Motor neuron (in vitro differentiated cells): ENCODE results near the gene TUBD1. TPM values are rescaled to one million over a fixed set of nuclear protein-coding genes. Genes with fewer than 3 reads are reported as not detected.
A peak's percentile ranks its signal among the peaks of the same experiment; 100 is the strongest.
"Not testable (repeated sequence)": the region's sequence is repeated elsewhere in the genome, so short reads cannot be mapped to it uniquely, and the experiment has no call there.

Experiments used
- ATAC-seq, 8 experiments: fragments of 200-7000 bp; cut with Tn5 transposase; replicated peaks in 6 of 8; 2 replicates each; pipeline ENCODE4 v1.8.0; 2021; ENCODE audit warnings: mild to moderate bottlenecking in 8 of 8, moderate library complexity in 8 of 8
- H3K27ac ChIP-seq, 2 donors: fragments of 250-450 bp; sonication (Bioruptor Pico); 2 replicates each; pipeline ENCODE4 v1.9.0; 2021; ENCODE audit warnings: antibody characterized with exemption in 2 of 2, mild to moderate bottlenecking in 2 of 2, moderate library complexity in 1 of 2
- H3K4me1 ChIP-seq, 2 donors: fragments of 250-450 bp; sonication (Bioruptor Pico); replicated peaks in 1 of 2; 2 replicates each; pipeline ENCODE4 v1.6.1; 2021; ENCODE audit warnings: antibody characterized with exemption in 2 of 2, mild to moderate bottlenecking in 2 of 2, moderate library complexity in 1 of 2
- H3K4me3 ChIP-seq, 5 donors: fragments of 250-450 bp; sonication (Bioruptor Pico); 2 replicates each; pipeline ENCODE4 v1.9.0; 2021; ENCODE audit warnings: antibody characterized with exemption in 5 of 5, mild to moderate bottlenecking in 5 of 5, moderate library complexity in 4 of 5
- WGBS, 10 experiments: fragments of 450-650 bp; shearing (Covaris generic); methylation state at CpG; one replicate each; pipeline ENCODE4 v1.0.0; 2022; 5-methylcytosine and 5-hydroxymethylcytosine counted together
- in situ Hi-C, 9 experiments: fragments of 400-800 bp; cut with MboI; loops; one replicate each; pipeline ENCODE4 v1.15.0; 2021; ENCODE audit warnings: low sequenced_read_pairs in 9 of 9, low pct_unique_long_range_greater_than_20kb in 2 of 9; ENCODE audit not compliant: unreplicated experiment in 9 of 9
- total RNA-seq, 8 experiments: library from RNA; unstranded; fragments of 300-600 nt; gene quantifications; 2 replicates each; pipeline versions ENCODE4 v1.2.3 to v1.2.4, GENCODE V29; 2022

The TUBD1 gene
- total RNA-seq, 8 experiments from 2014 or later, result 1.7 to 10.6 (median 5.7) TPM

- WGBS, 10 experiments, result 60 to 100% (median 84%) methylated on average over 1 to 5 of the region's 5 CpGs; no CpG with 5 or more reads in 2 of the 10 experiments
- Histone ChIP-seq H3K27ac (no peak overlapping the region), H3K4me3 (no peak overlapping the region), H3K4me1 (peaks cover 5 to 9% of the 10 kb centered on the region in 2 donors)
- in situ Hi-C loops, result no loop called here
- ATAC-seq, result peak in 2 of 8 experiments; percentile 85 to 96
Observed at GRCh38 chr17:59899099-59899498, 6.4 kb upstream of the TUBD1 start.

DNA sequence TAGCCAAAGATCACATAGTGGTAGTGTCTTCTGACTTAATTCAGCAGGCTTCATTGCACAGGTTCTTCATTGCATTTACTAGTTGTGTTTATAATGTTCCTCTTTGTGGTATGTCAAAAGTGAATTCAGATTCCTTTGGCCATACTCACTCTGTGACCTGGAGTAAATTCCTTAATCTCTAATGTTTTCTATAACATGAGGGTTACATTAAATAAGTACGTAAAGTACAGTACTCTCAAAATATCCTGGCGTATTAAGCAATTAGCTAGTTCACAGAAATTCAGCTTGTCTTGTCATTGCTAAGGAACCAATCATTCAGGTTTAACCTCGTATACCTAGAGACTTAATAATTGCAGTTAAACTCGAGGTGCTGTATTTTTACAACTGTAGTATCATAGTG lies 4.3 kb upstream of the TUBD1 start:
- WGBS, 10 experiments, result 69 to 100% (median 91%) methylated on average over 1 to 4 of the region's 4 CpGs; no CpG with 5 or more reads in 1 of the 10 experiments

DNA sequence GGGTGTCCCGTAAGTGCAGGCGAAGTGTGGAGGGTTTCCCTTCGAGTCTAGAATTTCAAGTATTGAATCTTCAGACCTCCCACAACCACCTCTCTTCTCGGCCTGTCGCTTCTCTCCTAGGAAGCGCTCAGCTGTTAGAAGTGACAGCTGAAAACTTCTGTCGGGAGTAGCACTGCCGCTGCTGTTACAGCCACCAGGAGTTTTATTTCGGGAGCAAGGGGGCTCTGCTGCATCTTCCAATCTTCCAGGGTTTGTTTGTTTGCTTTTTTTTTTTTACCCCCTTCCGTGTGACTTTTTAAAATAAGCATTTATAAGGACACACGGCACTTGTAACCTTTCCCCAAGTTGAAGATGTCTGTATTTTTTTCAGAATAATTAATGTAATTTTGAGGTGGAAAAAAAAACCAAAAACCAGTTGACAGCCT lies 945 bp upstream of the TUBD1 start:
- in situ Hi-C loops, result no loop called here
- Histone ChIP-seq H3K4me1 (peaks cover 7 to 8% of the 10 kb centered on the region in 2 donors), H3K27ac (peak overlapping the region; percentile 73 to 90), H3K4me3 (peak overlapping the region; percentile 56 to 78 (median 66))
- peak in 3 of 8 experiments; percentile 2 to 5 (median 5) for ATAC-seq
- 0 to 4% (median 0%) methylated on average over 2 to 8 of the region's 11 CpGs; no CpG with 5 or more reads in 1 of the 10 experiments for WGBS, 10 experiments

More for the DNA sequence above, 4.3 kb upstream of the TUBD1 start:
- no peak for ATAC-seq
- Histone ChIP-seq H3K4me1 (peaks cover 8 to 9% of the 10 kb centered on the region in 2 donors), H3K4me3 (no peak overlapping the region), H3K27ac (no peak overlapping the region)
- in situ Hi-C loops, result no loop called here

- Histone ChIP-seq H3K27ac (no peak overlapping the region), H3K4me3 (peak overlapping the region; percentile 56 to 78 (median 66)), H3K4me1 (peaks cover 7 to 8% of the 10 kb centered on the region in 2 donors)
- peak; percentile 47 to 72 (median 57) for ATAC-seq
- WGBS, 10 experiments, result 0 to 40% (median 13%) methylated on average over 4 to 19 of the region's 25 CpGs
- in situ Hi-C loops, result no loop called here
Observed at GRCh38 chr17:59892251-59892923, 356 bp downstream of the TUBD1 start.

GRCh38 chr17:59890720-59891119 lies 2.0 kb downstream of the TUBD1 start:
- no peak overlapping the region for H3K4me3 ChIP-seq
- 90 to 100% (median 100%) methylated on average over 1 to 2 of the region's 2 CpGs; no CpG with 5 or more reads in 3 of the 10 experiments for WGBS, 10 experiments
- no peak overlapping the region for H3K27ac ChIP-seq
- in situ Hi-C loops, result no loop called here
- peaks cover 7 to 8% of the 10 kb centered on the region in 2 donors for H3K4me1 ChIP-seq
- ATAC-seq, result no peak

DNA sequence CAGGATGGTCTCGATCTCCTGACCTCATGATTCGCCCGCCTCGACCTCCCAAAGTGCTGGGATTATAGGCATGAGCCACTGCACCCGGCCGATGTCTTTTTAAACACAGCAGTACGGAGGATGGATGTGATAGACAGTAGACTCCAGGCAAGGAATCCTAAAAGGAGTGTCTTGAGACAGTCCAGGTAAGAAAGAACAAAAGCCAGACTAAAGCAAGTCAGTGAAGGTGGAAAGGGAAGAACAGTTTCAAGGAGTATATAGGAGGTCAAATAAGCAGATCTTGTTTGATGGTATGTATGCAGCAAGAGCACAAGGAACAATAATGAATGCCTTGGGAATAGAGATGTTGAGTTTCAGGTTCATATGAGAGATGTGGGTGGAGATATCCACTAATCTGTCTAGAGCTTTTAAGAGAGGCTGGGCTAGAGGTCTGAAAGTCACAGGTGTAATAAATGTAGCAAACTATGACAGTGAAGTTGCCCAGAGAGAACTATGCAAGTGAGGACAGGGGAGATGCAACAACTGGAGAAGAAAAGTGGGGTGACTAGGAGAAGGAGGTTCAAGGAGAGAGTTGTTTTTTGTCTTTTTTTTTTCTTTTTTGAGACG lies 4.5 kb downstream of the TUBD1 start:
- no peaks in the 10 kb centered on the region for H3K4me1 ChIP-seq
- ATAC-seq, result no peak
- 80 to 100% (median 100%) methylated on average over 1 to 8 of the region's 8 CpGs; no CpG with 5 or more reads in 3 of the 10 experiments for WGBS, 10 experiments
- no peak overlapping the region for H3K4me3 ChIP-seq
- no peak overlapping the region for H3K27ac ChIP-seq
- in situ Hi-C loops, result no loop called here

DNA sequence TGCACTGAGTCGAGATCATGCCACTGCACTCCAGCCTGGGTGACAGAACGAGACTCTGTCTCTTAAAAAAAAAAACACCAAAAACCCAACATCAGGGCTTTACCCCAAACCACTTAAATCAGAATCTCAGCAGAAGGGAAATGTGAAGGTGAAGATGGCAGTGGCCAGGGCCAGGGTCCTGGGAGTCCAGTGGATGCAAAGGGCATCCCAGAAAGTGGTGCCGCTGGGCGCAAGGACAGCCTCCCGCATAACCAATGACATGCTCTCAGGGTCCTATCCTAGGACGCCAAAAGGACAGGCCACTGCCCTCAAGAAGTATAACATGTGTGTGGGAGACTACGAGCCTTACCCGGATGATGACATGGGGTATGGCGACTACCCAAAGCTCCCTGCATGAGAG lies 7.9 kb downstream of the TUBD1 start:
- H3K4me1 ChIP-seq, result no peaks in the 10 kb centered on the region

GRCh38 chr17:59878624-59879023 lies 14.1 kb downstream of the TUBD1 start:
- Histone ChIP-seq H3K27ac (no peak overlapping the region), H3K4me1 (peaks cover 3% of the 10 kb centered on the region in 2 donors), H3K4me3 (no peak overlapping the region)
- no peak for ATAC-seq
- in situ Hi-C loops, result no loop called here
- 93 to 100% (median 100%) methylated on average over 1 to 3 of the region's 3 CpGs; no CpG with 5 or more reads in 3 of the 10 experiments for WGBS, 10 experiments

More for the DNA sequence above, 7.9 kb downstream of the TUBD1 start:
- no peak overlapping the region for H3K4me3 ChIP-seq
- WGBS, 10 experiments, result 80 to 100% (median 95%) methylated on average over 1 to 8 of the region's 9 CpGs; no CpG with 5 or more reads in 4 of the 10 experiments
- no peak overlapping the region for H3K27ac ChIP-seq
- in situ Hi-C loops, result no loop called here
- no peak for ATAC-seq

GRCh38 chr17:59877965-59878364 lies 14.8 kb downstream of the TUBD1 start:
- Histone ChIP-seq H3K27ac (no peak overlapping the region), H3K4me3 (no peak overlapping the region), H3K4me1 (peaks cover 3% of the 10 kb centered on the region in 2 donors)
- no peak for ATAC-seq
- 86 to 100% (median 93%) methylated on average over 1 to 5 of the region's 5 CpGs for WGBS, 10 experiments
- in situ Hi-C loops, result no loop called here

GRCh38 chr17:59876107-59876506 lies 16.6 kb downstream of the TUBD1 start:
- WGBS, 10 experiments, result 83 to 100% (median 100%) methylated on average over 1 to 3 of the region's 3 CpGs; no CpG with 5 or more reads in 2 of the 10 experiments
- H3K4me3 ChIP-seq, result no peak overlapping the region
- no peak overlapping the region for H3K27ac ChIP-seq
- peaks cover 3% of the 10 kb centered on the region in 2 donors for H3K4me1 ChIP-seq
- in situ Hi-C loops, result no loop called here
- no peak for ATAC-seq

DNA sequence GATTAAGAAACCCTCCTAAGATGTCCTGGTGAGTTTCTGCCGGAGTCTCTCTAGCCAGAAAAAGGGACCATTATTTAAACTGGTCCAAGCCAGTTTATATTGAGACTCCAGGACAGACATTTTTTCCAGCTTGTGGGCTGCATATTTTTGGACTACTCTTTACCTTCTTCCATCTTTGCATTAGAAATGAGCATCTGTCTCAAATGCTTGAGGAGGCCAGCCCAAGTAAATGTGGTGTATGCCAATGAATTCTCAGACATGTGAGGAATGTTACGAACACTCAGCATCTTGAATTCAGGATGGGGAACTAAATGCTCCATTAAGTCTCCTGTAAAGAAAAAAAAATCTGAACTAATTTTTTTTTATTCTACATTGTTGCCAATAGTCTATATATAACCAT lies 18.4 kb downstream of the TUBD1 start:
- 43 to 100% (median 80%) methylated on average over 1 to 2 of the region's 2 CpGs for WGBS, 10 experiments
- ATAC-seq, result no peak
- in situ Hi-C loops, result no loop called here
- Histone ChIP-seq H3K27ac (no peak overlapping the region), H3K4me1 (peaks cover 3% of the 10 kb centered on the region in 2 donors), H3K4me3 (no peak overlapping the region)

GRCh38 chr17:59873414-59873813 lies 19.3 kb downstream of the TUBD1 start:
- H3K4me3 ChIP-seq, ATAC-seq, in situ Hi-C loops, H3K27ac ChIP-seq, H3K4me1 ChIP-seq: not testable (repeated sequence)
- WGBS, 10 experiments, result 80 to 100% (median 100%) methylated on average over 1 to 4 of the region's 8 CpGs; no CpG with 5 or more reads in 1 of the 10 experiments

GRCh38 chr17:59872351-59872750 lies 20.4 kb downstream of the TUBD1 start:
- ATAC-seq, result no peak
- Histone ChIP-seq H3K27ac (no peak overlapping the region), H3K4me1 (peaks cover 3% of the 10 kb centered on the region in 2 donors), H3K4me3 (no peak overlapping the region)
- in situ Hi-C loops, result no loop called here
